H54 (cell line): ENCODE data around the gene PLEKHA4.

Experiments
- DNase-seq: peaks from one replicate; pipeline ENCODE4 v3.0.0; 2011; ENCODE audit warnings: low spot score, mixed read lengths; ENCODE audit not compliant: insufficient read length
- FAIRE-seq: peaks from 3 replicates; lab custom pipeline; 2011; peaks lifted over from hg19 to GRCh38; lab: Jason Lieb, UNC
- POLR2A ChIP-seq: IDR thresholded peaks from 2 replicates; pipeline ENCODE4 v1.6.1; 2011; ENCODE audit warnings: low read depth, mild to moderate bottlenecking, low read length

Gene PLEKHA4

DNA sequence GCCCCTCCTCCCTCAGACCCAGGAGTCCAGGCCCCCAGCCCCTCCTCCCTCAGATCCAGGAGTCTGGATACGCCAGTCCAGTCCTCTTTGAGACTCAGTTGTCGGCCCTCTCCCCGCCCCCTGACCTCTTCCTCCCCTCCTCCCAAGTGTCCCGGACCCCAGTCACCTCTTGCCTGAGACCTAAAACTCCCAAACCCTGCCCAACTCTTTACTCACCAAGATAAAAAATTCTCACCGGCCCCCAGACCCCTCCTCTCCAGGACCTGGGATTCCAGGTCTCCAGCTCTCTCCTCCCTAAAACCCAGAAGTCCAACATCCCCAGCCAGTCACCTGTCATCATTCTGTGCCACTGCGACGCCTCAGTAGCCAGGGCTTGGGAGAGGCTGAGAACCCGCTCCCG is 30.7 kb downstream of the PLEKHA4 start:
- FAIRE-seq, result no peak
- no peak for DNase-seq
- no peak for TF ChIP-seq POLR2A

DNA sequence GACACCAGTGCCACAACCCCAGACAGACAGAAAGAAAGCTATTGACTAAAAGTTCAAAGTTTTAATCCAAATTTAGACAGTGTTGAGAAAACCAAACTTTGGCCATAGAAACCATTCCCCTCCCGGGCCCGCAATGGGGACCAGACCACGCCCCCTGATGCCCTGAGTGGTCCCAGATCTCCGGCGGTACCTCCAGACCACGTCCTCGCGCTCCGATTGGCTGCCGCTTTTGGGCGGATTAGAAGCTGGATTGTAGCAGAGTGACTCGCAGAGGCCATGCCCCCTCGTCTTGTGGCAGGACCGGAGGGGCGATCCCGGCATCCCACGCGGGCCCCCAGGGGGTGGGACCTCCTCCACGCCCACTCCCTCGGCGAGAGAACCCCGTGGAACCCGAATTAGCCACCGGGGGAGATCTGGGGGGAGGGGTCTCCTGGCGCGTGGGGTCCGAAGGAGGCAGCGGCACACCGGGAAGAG is 31.3 kb downstream of the PLEKHA4 start:
- DNase-seq (peak; percentile 86), FAIRE-seq (peak; percentile 20)
- no peak for TF ChIP-seq POLR2A

- FAIRE-seq (no peak), DNase-seq (no peak)
- no peak for TF ChIP-seq POLR2A
These were observed 32.1 kb downstream of the PLEKHA4 start, which contains the start of gene HSD17B14 for GRCh38 chr19:48836089-48837017. HSD17B14 (minus strand) TSS chr19:48836491; CDS start chr19:48836411, 80 bp downstream.

DNA sequence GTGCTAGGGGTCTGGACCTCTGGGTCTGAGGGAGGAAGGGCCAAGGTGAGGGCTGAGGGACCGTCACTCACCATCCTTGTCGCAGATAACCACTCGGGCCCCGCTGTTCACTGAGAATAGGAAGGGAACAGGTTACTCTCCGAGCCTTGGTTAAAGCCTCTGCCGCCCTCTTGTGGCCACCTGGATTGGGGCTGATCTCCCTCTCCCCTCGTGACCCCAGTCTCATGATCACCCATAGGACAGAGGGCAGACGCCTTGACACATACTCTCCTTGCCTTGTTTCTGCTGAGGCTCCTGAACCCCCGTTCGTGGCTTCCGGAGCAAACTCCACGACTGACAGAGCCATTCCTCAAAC is 32.7 kb downstream of the PLEKHA4 start:
- FAIRE-seq, result peak; percentile 57
- peak; percentile 68 for DNase-seq
- no peak for TF ChIP-seq POLR2A

GRCh38 chr19:48833977-48834376 is 34.4 kb downstream of the PLEKHA4 start:
- no peak for TF ChIP-seq POLR2A
- FAIRE-seq, result no peak
- DNase-seq, result no peak

- no peak for TF ChIP-seq POLR2A
- DNase-seq (no peak), FAIRE-seq (no peak)
These were observed 35.4 kb downstream of the PLEKHA4 start for GRCh38 chr19:48833049-48833448.

DNA sequence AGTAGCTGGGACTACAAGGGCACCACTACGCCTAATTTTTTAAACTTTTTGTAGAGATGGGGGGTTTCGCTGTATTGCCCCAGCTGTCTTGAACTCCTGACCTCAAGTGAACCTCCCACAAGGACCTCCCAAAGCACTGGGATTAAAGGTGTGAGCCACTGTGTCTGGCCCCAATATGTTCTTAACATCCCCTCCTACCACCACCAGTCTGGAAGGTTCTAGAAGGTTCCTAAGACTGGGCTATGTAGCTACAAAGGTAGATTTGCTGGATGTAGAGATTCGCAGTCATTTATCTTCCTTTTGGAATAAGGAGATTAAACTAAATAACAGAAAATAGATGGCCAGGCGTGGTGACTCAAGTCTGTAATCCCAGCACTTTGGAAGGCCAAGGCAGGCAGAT is 37.5 kb downstream of the PLEKHA4 start:
- FAIRE-seq, result no peak
- no peak for DNase-seq
- TF ChIP-seq POLR2A, result no peak

- no peak for TF ChIP-seq POLR2A
- DNase-seq, result no peak
- FAIRE-seq, result no peak
These were observed 38.3 kb downstream of the PLEKHA4 start for GRCh38 chr19:48830088-48830487.

DNA sequence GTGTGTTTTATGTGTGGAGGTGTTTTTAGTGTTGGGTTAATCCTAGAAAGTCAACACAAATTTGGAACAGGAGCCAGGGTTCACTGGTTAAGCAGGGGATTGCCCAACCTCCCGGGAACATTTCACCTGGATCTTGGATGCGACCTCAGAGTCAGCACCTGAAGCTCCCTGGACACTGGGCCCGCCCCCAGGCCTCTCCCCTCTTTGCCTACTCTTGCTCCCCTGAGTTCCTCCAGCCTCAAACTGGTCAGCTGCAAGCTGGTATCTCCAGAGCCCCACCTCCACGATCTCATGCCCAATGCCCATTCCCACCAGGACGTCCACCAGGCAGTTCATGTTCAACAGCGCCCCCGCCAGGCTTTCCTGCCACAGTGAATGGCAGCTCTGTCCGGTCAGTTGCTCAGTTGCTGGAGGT is 41.8 kb downstream of the PLEKHA4 start:
- no peak for TF ChIP-seq POLR2A
- FAIRE-seq (no peak), DNase-seq (no peak)

GRCh38 chr19:48822514-48822913 is 45.9 kb downstream of the PLEKHA4 start:
- FAIRE-seq (no peak), DNase-seq (no peak)
- TF ChIP-seq POLR2A, result no peak

GRCh38 chr19:48821633-48822032 is 46.8 kb downstream of the PLEKHA4 start:
- no peak for TF ChIP-seq POLR2A
- DNase-seq (no peak), FAIRE-seq (no peak)

- TF ChIP-seq POLR2A, result no peak
- DNase-seq, result peak; percentile 33
- peak; percentile 20 for FAIRE-seq
These were observed 49.0 kb downstream of the PLEKHA4 start for GRCh38 chr19:48819366-48819816.

- TF ChIP-seq POLR2A, result no peak
- no peak for FAIRE-seq
- DNase-seq, result no peak
These were observed 50.1 kb downstream of the PLEKHA4 start for GRCh38 chr19:48818234-48818820.

DNA sequence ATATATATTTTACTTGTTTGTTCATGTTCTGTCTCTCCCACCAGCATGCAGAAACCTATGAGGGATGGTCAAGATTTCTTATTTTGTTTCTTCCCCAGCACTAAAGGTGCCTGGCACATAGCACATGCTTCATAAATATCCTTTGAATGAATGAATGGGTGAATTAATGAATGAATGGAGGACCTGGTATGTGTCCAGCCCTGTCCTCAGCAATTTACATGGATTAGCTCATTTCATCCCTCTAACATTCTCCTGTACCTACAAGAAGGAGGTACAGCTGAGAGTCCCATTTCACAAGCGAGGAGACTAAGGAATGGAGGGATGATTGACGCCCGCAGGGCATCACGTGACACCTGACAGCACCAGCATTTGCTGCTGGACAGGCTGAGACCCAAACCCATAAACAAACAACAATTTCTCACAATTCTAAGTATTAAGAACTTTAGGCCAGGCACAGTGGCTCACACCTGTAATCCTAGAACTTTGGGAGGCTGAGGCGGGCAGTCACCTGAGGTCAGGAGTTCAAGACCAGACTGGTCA is 50.8 kb downstream of the PLEKHA4 start:
- no peak for TF ChIP-seq POLR2A
- FAIRE-seq (no peak), DNase-seq (no peak)
